Vagina (tissue), 2 donors: ENCODE measurements around the gene GHRHR. TPM values are rescaled to one million over a fixed set of nuclear protein-coding genes. Genes with fewer than 3 reads are reported as not detected.

ENCODE experiments used
- DNase-seq, 2 donors: peaks; one replicate each; pipeline ENCODE4 v3.0.0-alpha.2; 2017; ENCODE audit errors: extremely low spot score in 2 of 2
- H3K27ac ChIP-seq: fragments of 200-600 bp; sonication (generic); one replicate; pipeline ENCODE4 v1.5.1; 2019
- H3K27me3 ChIP-seq: fragments of 200-600 bp; sonication (generic); one replicate; pipeline ENCODE4 v1.5.1; 2019
- H3K36me3 ChIP-seq, 2 donors: fragments of 200-600 bp; sonication (generic); one replicate each; pipeline ENCODE4 v1.5.1; 2017 to 2019
- H3K4me1 ChIP-seq: fragments of 200-600 bp; sonication (generic); one replicate; pipeline ENCODE4 v1.5.1; 2019
- H3K4me3 ChIP-seq, 2 donors: fragments of 200-600 bp; sonication (generic); 1 replicate in 1 of 2; 2 replicates in 1 of 2; pipeline ENCODE4 v1.5.1; 2016 to 2019
- H3K9me3 ChIP-seq: fragments of 200-600 bp; sonication (generic); one replicate; pipeline ENCODE4 v1.5.1; 2019
- POLR2A ChIP-seq, 2 donors: fragments of 450-650 bp; IDR thresholded peaks; one replicate each; pipeline ENCODE4 v1.6.1; 2017; ENCODE audit warnings: antibody characterized with exemption in 2 of 2, mild to moderate bottlenecking in 2 of 2, moderate library complexity in 2 of 2
- POLR2AphosphoS5 ChIP-seq, 2 donors: sonication (generic); formaldehyde crosslinking; IDR thresholded peaks; one replicate each; pipeline ENCODE4 v1.9.0; 2017; ENCODE audit warnings: antibody characterized with exemption in 2 of 2, mild to moderate bottlenecking in 2 of 2, low read depth in 1 of 2; ENCODE audit not compliant: insufficient read depth in 1 of 2
- intact Hi-C: fragments of 100-400 bp; cut with DNase I; formaldehyde crosslinking; loops from one replicate; pipeline ENCODE4 v1.15.1; 2023
- total RNA-seq: library from RNA; depleted of rRNA; stranded (reverse); fragments of >200 nt; gene quantifications from one replicate; pipeline ENCODE4 v1.2.3, GENCODE V29; 2016
- TF ChIP-seq, protein P1 (sequence below), 3 experiments: fragments of 450-650 bp in 2 of 3; fragments of 200-600 bp in 1 of 3; sonication (generic) in 1 of 3; IDR thresholded peaks; one replicate each; pipeline ENCODE4 v1.5.1; 2017 to 2019; ENCODE audit warnings: antibody characterized with exemption in 3 of 3, mild to moderate bottlenecking in 2 of 3, moderate library complexity in 2 of 3

Gene GHRHR
- total RNA-seq, 1 donor from 2014 or later, result not detected

DNA sequence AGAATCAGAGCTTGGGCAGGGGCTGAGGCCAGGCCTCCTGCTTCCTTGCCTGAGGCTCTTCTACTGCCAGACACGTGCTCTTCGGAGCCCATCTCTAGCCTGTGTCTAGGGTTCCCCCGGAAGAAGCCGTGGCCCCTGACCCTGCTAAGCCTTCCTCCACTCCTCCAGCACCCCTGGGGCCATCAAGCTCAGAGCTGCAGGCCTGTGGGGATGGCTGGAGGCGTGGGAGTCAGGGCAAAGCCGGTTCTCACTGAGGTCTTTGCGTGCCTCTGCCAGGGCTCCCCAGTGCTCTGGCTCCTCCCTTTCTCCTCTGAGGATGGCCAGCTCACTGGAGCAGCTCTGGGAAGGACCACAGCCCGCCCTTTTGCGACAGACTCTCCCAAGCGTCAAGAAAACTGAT is 34.4 kb downstream of the GHRHR start:
- no peaks in the 10 kb centered on the region for H3K36me3 ChIP-seq
- no peak for TF ChIP-seq POLR2A (IDR thresholded peaks at IDR 0.05)
- no peak for TF ChIP-seq POLR2AphosphoS5 (IDR thresholded peaks at IDR 0.05; ENCODE audit: insufficient read depth in 1 of 2, low read depth in 1 of 2)
- TF ChIP-seq, protein P1, sequence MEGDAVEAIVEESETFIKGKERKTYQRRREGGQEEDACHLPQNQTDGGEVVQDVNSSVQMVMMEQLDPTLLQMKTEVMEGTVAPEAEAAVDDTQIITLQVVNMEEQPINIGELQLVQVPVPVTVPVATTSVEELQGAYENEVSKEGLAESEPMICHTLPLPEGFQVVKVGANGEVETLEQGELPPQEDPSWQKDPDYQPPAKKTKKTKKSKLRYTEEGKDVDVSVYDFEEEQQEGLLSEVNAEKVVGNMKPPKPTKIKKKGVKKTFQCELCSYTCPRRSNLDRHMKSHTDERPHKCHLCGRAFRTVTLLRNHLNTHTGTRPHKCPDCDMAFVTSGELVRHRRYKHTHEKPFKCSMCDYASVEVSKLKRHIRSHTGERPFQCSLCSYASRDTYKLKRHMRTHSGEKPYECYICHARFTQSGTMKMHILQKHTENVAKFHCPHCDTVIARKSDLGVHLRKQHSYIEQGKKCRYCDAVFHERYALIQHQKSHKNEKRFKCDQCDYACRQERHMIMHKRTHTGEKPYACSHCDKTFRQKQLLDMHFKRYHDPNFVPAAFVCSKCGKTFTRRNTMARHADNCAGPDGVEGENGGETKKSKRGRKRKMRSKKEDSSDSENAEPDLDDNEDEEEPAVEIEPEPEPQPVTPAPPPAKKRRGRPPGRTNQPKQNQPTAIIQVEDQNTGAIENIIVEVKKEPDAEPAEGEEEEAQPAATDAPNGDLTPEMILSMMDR (IDR thresholded peaks at IDR 0.05), result no peak
- no peak overlapping the region for H3K27ac ChIP-seq
- no peaks in the 10 kb centered on the region for H3K9me3 ChIP-seq
- H3K4me3 ChIP-seq, result no peak overlapping the region
- no peak for DNase-seq
- H3K27me3 ChIP-seq, result no peaks in the 10 kb centered on the region
- intact Hi-C loops, result no loop called here
- H3K4me1 ChIP-seq, result peaks cover 17% of the 10 kb centered on the region

DNA sequence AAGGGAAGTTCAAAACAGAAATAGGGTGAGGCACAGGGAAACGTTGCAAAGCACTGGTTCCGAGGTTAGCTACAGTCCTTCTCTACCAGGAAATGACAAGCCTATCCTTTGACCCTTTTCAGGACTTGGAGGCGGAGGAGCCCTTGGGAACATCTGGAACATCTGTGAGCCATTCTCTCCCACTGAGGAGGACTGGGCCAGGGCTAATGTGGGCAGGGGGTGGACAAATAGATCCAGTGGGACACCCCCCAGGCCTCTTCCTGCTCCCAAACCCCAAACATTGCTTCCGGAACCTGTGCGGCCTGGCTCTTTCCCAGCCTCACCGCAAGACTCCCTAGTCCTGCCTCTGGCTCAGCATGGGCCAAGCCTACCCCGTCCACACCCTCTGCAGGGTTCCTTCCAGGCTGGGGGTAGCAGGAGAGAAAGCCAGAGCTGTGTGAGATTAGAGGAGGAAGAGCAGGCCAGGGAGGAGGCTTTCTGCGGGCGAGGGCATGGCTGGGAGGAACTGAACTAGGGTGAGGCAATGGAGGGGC is 36.5 kb downstream of the GHRHR start:
- no peak overlapping the region for H3K4me3 ChIP-seq
- intact Hi-C loops, result no loop called here
- TF ChIP-seq, protein P1 (IDR thresholded peaks at IDR 0.05), result no peak
- TF ChIP-seq POLR2A (IDR thresholded peaks at IDR 0.05) (no peak), POLR2AphosphoS5 (IDR thresholded peaks at IDR 0.05; ENCODE audit: insufficient read depth in 1 of 2, low read depth in 1 of 2) (no peak)

DNA sequence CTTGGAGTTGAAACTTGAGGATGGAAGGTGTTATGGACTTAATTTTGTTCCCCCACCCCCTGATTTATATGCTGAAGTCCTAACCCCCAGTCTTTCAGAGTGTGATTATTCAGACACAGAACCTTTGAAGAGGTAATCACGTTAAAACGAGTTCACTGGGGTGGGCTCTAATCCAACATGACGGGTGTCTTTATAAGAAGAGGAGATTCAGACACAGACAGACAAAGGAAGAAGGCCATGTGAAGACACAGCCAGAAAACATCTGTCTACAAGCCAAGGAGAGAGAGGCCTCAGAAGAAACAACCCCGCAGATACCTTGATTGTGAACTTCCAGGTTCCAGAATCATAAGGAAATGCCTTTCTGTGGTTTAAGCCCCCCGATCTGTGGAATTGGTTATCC is 37.0 kb downstream of the GHRHR start:
- intact Hi-C loops, result no loop called here
- Histone ChIP-seq H3K9me3 (no peaks in the 10 kb centered on the region), H3K27ac (no peak overlapping the region), H3K36me3 (no peaks in the 10 kb centered on the region), H3K4me1 (peaks cover 11% of the 10 kb centered on the region), H3K27me3 (no peaks in the 10 kb centered on the region), H3K4me3 (no peak overlapping the region)
- TF ChIP-seq POLR2A (IDR thresholded peaks at IDR 0.05) (no peak), POLR2AphosphoS5 (IDR thresholded peaks at IDR 0.05; ENCODE audit: insufficient read depth in 1 of 2, low read depth in 1 of 2) (no peak)
- TF ChIP-seq, protein P1 (IDR thresholded peaks at IDR 0.05), result no peak
- no peak for DNase-seq

More for the DNA sequence above, 36.5 kb downstream of the GHRHR start:
- peaks cover 13% of the 10 kb centered on the region for H3K4me1 ChIP-seq
- H3K9me3 ChIP-seq, result no peaks in the 10 kb centered on the region
- H3K36me3 ChIP-seq, result no peaks in the 10 kb centered on the region
- H3K27me3 ChIP-seq, result no peaks in the 10 kb centered on the region
- H3K27ac ChIP-seq, result no peak overlapping the region
- no peak for DNase-seq

DNA sequence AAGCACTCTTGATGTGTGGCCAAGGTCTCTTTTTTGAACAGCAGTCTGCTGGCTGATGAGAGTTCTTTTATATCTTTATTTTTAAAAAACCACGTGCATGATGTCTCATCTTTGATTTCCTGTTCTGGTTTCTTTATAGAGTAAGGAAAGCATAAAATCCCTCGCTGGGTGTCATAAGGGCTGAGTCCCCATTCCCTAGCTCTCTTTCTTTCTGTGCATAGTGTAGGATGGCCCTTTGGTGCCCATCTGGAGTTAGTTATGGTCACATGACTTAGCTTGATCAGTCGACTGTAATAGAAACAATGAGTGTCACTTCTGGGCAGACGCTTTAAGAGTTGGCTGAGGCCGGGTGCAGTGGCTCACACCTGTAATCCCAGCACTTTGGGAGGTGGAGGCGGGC is 38.5 kb downstream of the GHRHR start:
- intact Hi-C loops, result no loop called here
- Histone ChIP-seq H3K36me3 (no peaks in the 10 kb centered on the region), H3K4me1 (no peaks in the 10 kb centered on the region), H3K27me3 (no peaks in the 10 kb centered on the region), H3K4me3 (no peak overlapping the region), H3K27ac (no peak overlapping the region), H3K9me3 (no peaks in the 10 kb centered on the region)
- DNase-seq, result no peak
- no peak for TF ChIP-seq POLR2AphosphoS5 (IDR thresholded peaks at IDR 0.05; ENCODE audit: insufficient read depth in 1 of 2, low read depth in 1 of 2)
- TF ChIP-seq, protein P1 (IDR thresholded peaks at IDR 0.05), result no peak
- no peak for TF ChIP-seq POLR2A (IDR thresholded peaks at IDR 0.05)

DNA sequence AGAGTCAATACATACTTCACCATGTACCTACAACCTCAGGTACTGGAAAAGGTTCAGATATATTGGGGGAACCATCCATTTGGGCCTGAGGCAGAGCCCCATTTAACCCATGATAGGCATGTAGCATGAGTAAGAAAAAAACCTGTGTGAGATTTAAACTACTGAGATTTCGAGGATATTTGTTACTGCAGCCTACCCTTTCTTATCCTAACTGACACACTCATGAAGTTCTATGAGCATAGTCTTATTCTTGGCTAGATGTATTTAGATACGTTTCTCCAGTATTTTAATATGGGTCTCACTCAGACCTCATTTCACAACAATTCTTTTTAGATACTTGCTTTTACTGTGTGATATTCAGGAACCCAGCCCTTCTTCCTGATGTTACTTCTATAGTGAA is 39.3 kb downstream of the GHRHR start:
- TF ChIP-seq POLR2A (IDR thresholded peaks at IDR 0.05) (no peak), POLR2AphosphoS5 (IDR thresholded peaks at IDR 0.05; ENCODE audit: insufficient read depth in 1 of 2, low read depth in 1 of 2) (no peak)
- TF ChIP-seq, protein P1 (IDR thresholded peaks at IDR 0.05), result no peak
- no peak for DNase-seq
- Histone ChIP-seq H3K9me3 (no peaks in the 10 kb centered on the region), H3K27me3 (no peaks in the 10 kb centered on the region), H3K4me3 (no peak overlapping the region), H3K27ac (no peak overlapping the region), H3K4me1 (no peaks in the 10 kb centered on the region), H3K36me3 (no peaks in the 10 kb centered on the region)
- intact Hi-C loops, result no loop called here
